ENCODE data around the gene SCUBE1. TPM values are rescaled to one million over a fixed set of nuclear protein-coding genes. Genes with fewer than 3 reads are reported as not detected.

Gene SCUBE1
- total and polyA plus RNA-seq, 10 of the 15 experiments (the other 5 are each of a cell fraction or from before 2014, with no cell fraction given), result not detected

GRCh38 chr22:43390166-43390565 is 47.0 kb upstream of the SCUBE1 start:
- 30% methylated on average over 3 of the region's 3 CpGs for WGBS (ENCODE audit: insufficient coverage, insufficient replicate concordance, low lambda C conversion rate, missing lambda C conversion rate)
- ATAC-seq (no peak), FAIRE-seq (no peak), DNase-seq (ENCODE audit: low read depth, low spot score) (no peak)
- TF ChIP-seq KDM1A (IDR thresholded peaks at IDR 0.05; ENCODE audit: borderline replicate concordance) (no peak), RBBP5 (conservative IDR thresholded peaks at IDR 0.05) (no peak), POLR2A (IDR thresholded peaks at IDR 0.05; ENCODE audit: low read depth, low read length) (no peak), YY1 (IDR thresholded peaks at IDR 0.05; ENCODE audit: low read depth, low read length) (no peak)
- Histone ChIP-seq H3K4me1 (ENCODE audit: control insufficient read depth, insufficient read depth, low read length) (no peaks in the 10 kb centered on the region), H2AFZ (ENCODE audit: control insufficient read depth, low read depth, low read length) (no peak overlapping the region), H3K4me3 (no peak overlapping the region), H3K4me2 (ENCODE audit: control insufficient read depth, insufficient read depth) (no peak overlapping the region), H3K79me2 (ENCODE audit: control insufficient read depth, insufficient read depth, low read length) (no peaks in the 10 kb centered on the region), H3K36me3 (ENCODE audit: control insufficient read depth in 2 of 2, insufficient read depth in 2 of 2, low read length in 1 of 2) (no peaks in the 10 kb centered on the region), H3K9ac (ENCODE audit: control insufficient read depth, insufficient read depth, low read length) (no peak overlapping the region), H4K20me1 (ENCODE audit: control insufficient read depth, insufficient read depth) (no peaks in the 10 kb centered on the region), H3K27ac (ENCODE audit: control insufficient read depth, insufficient read depth) (no peak overlapping the region), H3K9me3 (replicated peaks; ENCODE audit: control insufficient read depth, insufficient read depth, low read length) (no peaks in the 10 kb centered on the region), H3K27me3 (replicated peaks in 1 of 2; ENCODE audit: control insufficient read depth in 2 of 2, insufficient read depth in 2 of 2, low read length in 1 of 2) (peaks cover 0 to 4% of the 10 kb centered on the region in 2 experiments; a peak in 3 of 4 replicates)
- ChIA-PET POLR2A (no interaction called here), RAD21 (ENCODE audit: unreplicated experiment) (no interaction called here), SMC1A (ENCODE audit: uncharacterized antibody, unreplicated experiment) (interaction anchor here (1.3 kb wide), 1 partner anchor 437 kb away, joined by 3 read pairs; no protein-coding TSS in a partner anchor), CTCF (interaction anchor here (1.1 kb wide), 1 partner anchor 117 kb away, joined by 3 read pairs; no protein-coding TSS in a partner anchor)
- no TSS peak for BruUV-seq (replicated peaks)
- intact Hi-C loops (cut with micrococcal nuclease; ENCODE audit: unreplicated experiment), result no loop called here
- in situ Hi-C loops (cut with MboI), result loop anchor here (10.0 kb wide), 2 partner anchors 435 to 1235 kb away; no protein-coding TSS in a partner anchor

DNA sequence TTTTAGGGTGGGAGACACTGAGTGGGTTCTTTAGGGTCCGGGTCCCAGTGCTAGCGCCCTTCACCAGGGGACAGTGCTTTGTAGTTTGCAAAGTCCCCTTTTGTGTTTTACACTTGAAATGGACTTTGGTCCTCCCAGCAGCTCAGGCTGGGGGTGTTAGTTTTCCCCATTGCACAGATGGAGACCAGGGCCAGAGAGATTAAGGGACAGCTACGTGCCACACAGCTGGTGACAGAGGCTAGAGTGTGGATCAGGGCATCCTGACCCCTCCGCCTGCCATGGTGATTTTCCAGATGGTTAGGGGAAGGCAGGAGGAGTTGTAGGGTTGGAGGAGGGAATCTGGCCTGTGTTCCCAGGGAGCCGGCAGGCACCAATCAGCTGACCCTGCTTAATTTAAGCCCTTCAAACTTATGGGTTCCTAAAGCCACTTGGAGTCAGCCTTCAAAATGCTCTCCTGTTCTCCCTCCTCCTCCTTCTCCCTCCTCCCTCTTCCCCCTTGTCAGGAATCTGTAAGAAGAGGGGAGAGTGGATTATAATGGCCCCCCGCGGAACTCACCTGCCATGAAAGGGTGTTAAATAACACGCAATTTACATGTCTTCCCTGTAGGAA is 46.2 kb upstream of the SCUBE1 start:
- intact Hi-C loops (cut with micrococcal nuclease; ENCODE audit: unreplicated experiment) (loop anchor here (2.0 kb wide), 3 partner anchors 91 to 495 kb away; no protein-coding TSS in a partner anchor), in situ Hi-C loops (cut with MboI) (no loop called here)
- H4K20me1 ChIP-seq (ENCODE audit: control insufficient read depth, insufficient read depth), result no peaks in the 10 kb centered on the region
- no TSS peak for BruUV-seq (replicated peaks)
- H3K36me3 ChIP-seq (ENCODE audit: control insufficient read depth in 2 of 2, insufficient read depth in 2 of 2, low read length in 1 of 2), result no peaks in the 10 kb centered on the region
- ChIA-PET SMC1A (ENCODE audit: uncharacterized antibody, unreplicated experiment) (interaction anchor here (0.6 to 1.3 kb wide), 2 partner anchors 411 to 438 kb away, joined by 3 read pairs; no protein-coding TSS in a partner anchor), RAD21 (ENCODE audit: unreplicated experiment) (interaction anchor here (0.9 kb wide), 1 partner anchor 157 kb away, joined by 3 read pairs; no protein-coding TSS in a partner anchor), POLR2A (no interaction called here), CTCF (interaction anchor here (0.6 to 1.1 kb wide), 3 partner anchors 116 to 1438 kb away, joined by 3 to 4 read pairs (median 3); no protein-coding TSS in a partner anchor)
- no peak overlapping the region for H2AFZ ChIP-seq (ENCODE audit: control insufficient read depth, low read depth, low read length)
- no peak for DNase-seq (ENCODE audit: low read depth, low spot score)
- no peak overlapping the region for H3K4me2 ChIP-seq (ENCODE audit: control insufficient read depth, insufficient read depth)
- no peak overlapping the region for H3K9ac ChIP-seq (ENCODE audit: control insufficient read depth, insufficient read depth, low read length)
- ATAC-seq, result no peak
- H3K9me3 ChIP-seq (replicated peaks; ENCODE audit: control insufficient read depth, insufficient read depth, low read length), result no peaks in the 10 kb centered on the region
- WGBS (ENCODE audit: insufficient coverage, insufficient replicate concordance, low lambda C conversion rate, missing lambda C conversion rate), result 50% methylated on average over 8 of the region's 8 CpGs
- H3K79me2 ChIP-seq (ENCODE audit: control insufficient read depth, insufficient read depth, low read length), result no peaks in the 10 kb centered on the region
- H3K27me3 ChIP-seq (replicated peaks in 1 of 2; ENCODE audit: control insufficient read depth in 2 of 2, insufficient read depth in 2 of 2, low read length in 1 of 2), result peaks cover 0 to 3% of the 10 kb centered on the region in 2 experiments; a peak in 3 of 4 replicates
- FAIRE-seq, result no peak
- H3K4me3 ChIP-seq, result no peak overlapping the region
- no peak overlapping the region for H3K27ac ChIP-seq (ENCODE audit: control insufficient read depth, insufficient read depth)
- H3K4me1 ChIP-seq (ENCODE audit: control insufficient read depth, insufficient read depth, low read length), result no peaks in the 10 kb centered on the region
- TF ChIP-seq TBL1XR1 (IDR thresholded peaks at IDR 0.05; ENCODE audit: low read depth, low read length) (no peak), BCL3 (IDR thresholded peaks at IDR 0.05; ENCODE audit: borderline replicate concordance, insufficient read depth, low read depth, low read length, poor library complexity, severe bottlenecking) (no peak), CTCF (IDR thresholded peaks at IDR 0.05 in 2 of 3, conservative IDR thresholded peaks at IDR 0.05 in 1 of 3; ENCODE audit: control insufficient read depth in 2 of 3, extremely low read depth in 1 of 3, insufficient read depth in 1 of 3, low read depth in 3 of 3, low read length in 3 of 3) (no peak), MEF2B (IDR thresholded peaks at IDR 0.05; ENCODE audit: partially characterized antibody, poor library complexity, severe bottlenecking) (no peak), ZSCAN29 (IDR thresholded peaks at IDR 0.05) (no peak), SUZ12 (IDR thresholded peaks at IDR 0.05; ENCODE audit: unreplicated experiment) (no peak), FOS (IDR thresholded peaks at IDR 0.05; ENCODE audit: borderline replicate concordance, extremely low read depth, insufficient read length) (no peak), RB1 (IDR thresholded peaks at IDR 0.05; ENCODE audit: borderline replicate concordance) (no peak), RCOR1 (conservative IDR thresholded peaks at IDR 0.05; ENCODE audit: low read depth, low read length) (no peak)

All from GM12878 (cell line).